PFSK-1 (cell line): ENCODE results near the gene OLFM2.

Source experiments
- FOXP2 ChIP-seq: optimal IDR thresholded peaks from 2 replicates; pipeline ENCODE3; 2011; ENCODE audit warnings: borderline replicate concordance, control low read depth, inconsistent platforms; ENCODE audit not compliant: insufficient read depth; ENCODE audit errors: extremely low read length, extremely low read depth
- POLR2AphosphoS5 ChIP-seq: IDR thresholded peaks from 2 replicates; pipeline ENCODE4 v1.6.1; 2012; ENCODE audit warnings: low read depth, mild to moderate bottlenecking, control low read depth, low read length, moderate library complexity
- REST ChIP-seq, 2 experiments: IDR thresholded peaks; 2 replicates each; pipeline versions ENCODE4 v1.6.1 to v1.8.0; 2011 to 2012; ENCODE audit warnings: low read depth in 2 of 2, low read length in 2 of 2, control low read depth in 1 of 2, inconsistent platforms in 1 of 2, mild to moderate bottlenecking in 1 of 2, moderate library complexity in 1 of 2; ENCODE audit not compliant: insufficient read depth in 1 of 2
- SIN3A ChIP-seq: IDR thresholded peaks from 2 replicates; pipeline ENCODE4 v1.6.1; 2012; ENCODE audit warnings: mild to moderate bottlenecking, low read length, moderate library complexity, borderline replicate concordance; ENCODE audit not compliant: insufficient read depth
- TAF1 ChIP-seq: IDR thresholded peaks from 2 replicates; pipeline ENCODE4 v1.6.1; 2012; ENCODE audit warnings: low read length, control low read depth, borderline replicate concordance; ENCODE audit not compliant: insufficient read depth

The OLFM2 gene

DNA sequence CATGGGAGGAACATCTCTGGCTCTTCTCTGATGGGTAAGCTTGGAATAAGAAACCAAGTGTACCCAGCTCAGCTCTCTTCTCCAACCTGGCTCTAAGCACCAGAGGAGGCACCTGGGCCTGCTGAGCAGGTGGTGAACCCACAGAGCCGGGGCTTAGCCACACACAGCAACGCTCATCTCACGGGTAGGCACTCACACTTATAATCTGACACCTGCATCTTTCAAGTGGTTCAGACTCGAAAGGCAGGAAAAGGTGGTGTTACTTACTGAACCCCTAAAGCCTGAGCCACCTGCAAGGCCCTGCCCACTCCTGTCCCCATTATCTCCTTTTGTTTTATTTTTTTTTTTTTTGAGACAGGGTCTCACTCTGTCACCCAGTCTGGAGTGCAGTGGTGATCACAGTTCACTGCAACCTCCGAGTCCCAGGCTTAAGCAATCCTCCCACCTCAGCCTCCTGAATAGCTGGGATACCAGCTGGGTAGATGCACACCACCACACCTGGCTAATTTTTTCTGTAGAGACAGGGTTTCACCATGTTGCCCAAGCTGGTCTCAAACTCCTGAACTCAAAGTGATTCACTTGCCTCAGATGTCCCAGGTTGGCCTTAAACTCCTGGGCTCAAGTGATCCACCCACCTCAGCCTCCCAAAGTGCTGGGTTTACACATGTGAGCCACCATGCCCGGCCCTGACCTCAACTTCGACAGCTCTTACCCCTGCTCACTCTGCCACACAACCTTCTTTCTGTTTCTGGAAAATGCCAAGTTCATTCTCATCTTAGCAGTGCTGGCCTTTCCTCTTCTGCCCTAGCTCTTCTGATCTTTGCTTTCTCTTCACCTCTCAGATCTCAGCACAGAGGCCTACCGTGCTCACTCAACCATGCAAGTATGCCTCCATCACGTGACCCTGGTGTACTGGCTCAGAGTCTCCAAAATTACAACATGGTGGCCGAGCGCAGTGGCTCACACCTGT is 127.2 kb downstream of the OLFM2 start:
- TF ChIP-seq FOXP2 (no peak), REST (IDR thresholded peaks at IDR 0.05; ENCODE audit: insufficient read depth in 1 of 2, low read depth in 2 of 2, low read length in 2 of 2) (no peak), TAF1 (no peak), SIN3A (no peak), POLR2AphosphoS5 (no peak)

DNA sequence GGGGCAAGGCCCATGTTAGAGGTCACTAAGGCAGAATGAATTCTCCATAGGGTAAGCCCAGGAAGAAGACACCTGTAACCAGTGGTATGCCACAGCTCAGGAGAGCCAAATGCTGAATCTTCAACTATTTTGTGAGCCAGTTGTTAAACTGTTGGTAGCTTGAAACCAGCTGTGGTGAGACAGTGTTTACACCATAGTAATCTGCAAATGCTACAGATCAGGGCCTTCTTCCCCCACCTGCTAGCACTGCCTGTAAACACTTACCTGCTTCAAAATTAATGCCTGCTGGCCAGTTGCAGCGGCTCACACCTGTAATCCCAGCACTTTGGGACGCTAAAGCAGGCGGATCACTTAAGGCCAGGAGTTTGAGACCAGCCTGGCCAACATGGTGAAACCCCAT is 129.5 kb downstream of the OLFM2 start:
- TF ChIP-seq TAF1 (no peak), FOXP2 (no peak), POLR2AphosphoS5 (no peak), REST (IDR thresholded peaks at IDR 0.05; ENCODE audit: insufficient read depth in 1 of 2, low read depth in 2 of 2, low read length in 2 of 2) (no peak), SIN3A (no peak)
